Cardiac septum (tissue), 1 donor: ENCODE data around the gene AKT1S1. TPM values are rescaled to one million over a fixed set of nuclear protein-coding genes. Genes with fewer than 3 reads are reported as not detected.
"Not testable (repeated sequence)": the region's sequence is repeated elsewhere in the genome, so short reads cannot be mapped to it uniquely, and the experiment has no call there.

Experiments used
- DNase-seq: peaks from one replicate; pipeline ENCODE4 v3.0.0-alpha.2; 2020; ENCODE audit warnings: low spot score
- intact Hi-C: fragments of 100-400 bp; cut with DNase I; formaldehyde crosslinking; loops from one replicate; pipeline ENCODE4 v1.14.0; 2022
- long read RNA-seq: library from polyadenylated mRNA; unstranded; transcript quantifications from one replicate; pipeline ENCODE4 v2.0.0, GENCODE V29; 2021
- total RNA-seq: library from RNA; stranded (reverse); fragmentation: NEBNext Ultra II Directional; extraction: Animal tissue kit (Norgen Biotek cat#: 25700); gene quantifications from one replicate; pipeline ENCODE4 v1.2.1, GENCODE V29; 2021
- donor health status: DM: no; HTN: no; CAD: no.

AKT1S1 gene
- 35.8 TPM for total RNA-seq
- long read RNA-seq, transcript AKT1S1-207 (5 exons, 3,075 nt), result major isoform, 5 of 9 reads
- long read RNA-seq, partial matches to known transcripts, result 1 of 9 reads
- long read RNA-seq, other reads (novel, unspliced or antisense), result 1 of 9 reads

DNA sequence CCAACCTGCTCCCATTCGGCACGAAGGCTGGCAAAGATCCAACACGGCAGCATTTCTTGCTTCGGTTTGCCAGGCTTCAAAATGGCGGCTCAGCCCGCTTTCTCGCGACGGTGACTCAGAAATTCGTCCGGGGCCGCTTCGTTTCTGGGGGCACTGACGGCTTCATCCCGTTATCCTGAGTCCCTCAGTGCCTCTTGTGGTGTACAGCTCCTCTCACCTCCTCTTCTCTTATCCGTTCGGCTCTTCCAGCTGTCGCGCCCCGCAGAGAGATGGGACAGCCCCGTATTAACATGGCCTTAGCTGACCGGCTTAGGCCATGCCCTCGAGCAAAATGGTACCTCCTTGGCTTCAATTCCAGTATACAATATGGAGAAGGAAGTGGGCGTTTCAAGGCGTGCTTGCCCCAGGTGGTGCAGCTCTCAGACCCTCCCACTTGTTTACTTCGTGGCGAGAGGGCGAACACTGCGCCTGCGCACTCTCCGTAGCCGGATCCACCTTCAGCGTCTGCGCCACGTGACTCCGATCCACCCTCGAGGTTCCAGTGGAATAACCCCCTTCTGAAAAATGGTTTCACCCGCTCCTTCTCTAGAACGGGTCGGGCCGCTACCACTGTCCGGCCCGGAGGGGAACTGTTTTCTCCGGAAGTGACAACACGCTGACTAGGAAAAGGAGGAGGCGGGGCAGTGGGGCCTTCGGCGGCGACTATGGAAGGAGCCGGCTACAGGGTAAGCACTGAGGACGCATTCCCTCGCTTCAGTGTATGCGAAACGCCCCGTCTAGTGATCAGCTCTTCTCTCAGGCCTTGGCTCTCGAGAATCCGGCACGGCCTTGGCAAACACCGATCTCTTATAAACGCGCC, at the start of gene AKT1S1, which contains the start of gene TBC1D17:
Gene AKT1S1, minus strand, starts transcription at position 336 of the 859 bp plus-strand sequence. CDS start 4,060 bp downstream, outside the sequence.
Gene TBC1D17, plus strand, starts transcription at position 683 of the 859 bp plus-strand sequence. Its CDS starts 22 bp downstream, at position 705.
- DNase-seq, result peak; percentile 100
- intact Hi-C loops, result loop anchor here (1.0 to 10.0 kb wide), 4 partner anchors 10 to 382 kb away; partner anchors contain the start of genes AP2A1, PNKP, RPS11 and VRK3

DNA sequence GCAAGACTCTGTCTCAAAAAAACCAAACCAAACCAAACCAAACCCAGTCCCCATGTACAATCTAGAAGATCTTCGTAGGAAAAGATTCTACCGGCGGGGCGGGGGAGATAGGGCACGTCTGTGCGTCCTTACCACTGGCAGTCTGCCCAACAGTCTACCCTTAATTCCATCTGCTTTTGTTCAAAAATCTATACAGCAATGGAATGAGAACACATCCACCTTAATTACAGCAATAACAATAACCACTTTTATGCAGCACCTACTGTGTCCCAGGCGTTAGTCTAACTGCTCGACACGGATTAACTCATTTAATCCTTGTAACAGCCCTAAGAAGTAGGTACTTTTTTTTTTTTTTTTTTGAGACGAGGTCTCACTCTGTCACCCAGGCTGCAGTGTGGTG, 49.4 kb upstream of the AKT1S1 start:
- intact Hi-C loops, result no loop called here
- DNase-seq, result no peak

GRCh38 chr19:49925486-49925885, 48.3 kb upstream of the AKT1S1 start:
- intact Hi-C loops, result no loop called here
- no peak for DNase-seq

- intact Hi-C loops, DNase-seq: not testable (repeated sequence)
These were observed 47.7 kb upstream of the AKT1S1 start for GRCh38 chr19:49924881-49925210.

DNA sequence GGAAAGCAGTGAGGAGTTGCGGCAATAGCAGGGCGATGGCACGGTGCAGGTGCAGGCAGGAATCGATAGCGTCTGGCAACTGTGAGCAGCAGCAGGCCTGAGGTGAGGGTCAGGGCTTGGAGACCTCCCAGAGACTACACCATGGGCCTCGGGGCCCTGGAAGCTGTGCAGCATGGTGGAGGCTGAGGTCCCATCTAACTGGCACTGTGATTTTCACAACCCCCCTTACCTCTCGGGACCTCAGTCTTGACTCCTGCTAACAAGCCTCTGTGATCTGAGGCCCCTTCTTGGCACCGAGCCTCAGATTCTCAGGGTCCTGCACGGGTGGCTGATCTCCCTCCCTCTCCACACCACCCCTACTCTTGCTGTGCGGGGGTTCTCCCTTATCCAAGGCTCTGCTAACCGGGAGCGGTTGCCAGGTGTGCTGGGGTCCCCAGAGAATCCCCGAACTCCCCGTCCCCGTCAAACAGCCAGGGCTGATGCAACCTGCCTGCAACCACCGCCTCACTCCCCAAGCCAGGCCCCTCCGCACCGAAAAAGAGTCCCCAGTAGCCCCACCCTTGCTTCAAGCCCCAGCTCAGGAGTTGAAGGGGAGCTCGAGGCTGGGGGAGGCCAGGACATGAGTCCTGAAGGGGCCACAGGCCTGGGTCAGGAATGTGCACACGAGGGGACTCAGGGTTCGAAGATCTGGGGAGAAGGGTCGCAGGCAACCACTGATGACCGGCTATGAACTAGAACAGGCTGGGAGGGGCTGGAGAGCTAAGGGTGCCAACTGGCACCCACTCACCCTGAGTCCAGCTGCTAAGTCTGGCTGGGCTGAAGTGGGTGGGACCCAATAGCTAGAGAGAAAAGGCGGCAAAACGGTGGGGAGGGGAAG, 47.1 kb upstream of the AKT1S1 start:
- DNase-seq, result no peak
- intact Hi-C loops, result no loop called here

- DNase-seq, result no peak
- intact Hi-C loops, result no loop called here
These were observed 46.2 kb upstream of the AKT1S1 start for GRCh38 chr19:49923055-49924003.

DNA sequence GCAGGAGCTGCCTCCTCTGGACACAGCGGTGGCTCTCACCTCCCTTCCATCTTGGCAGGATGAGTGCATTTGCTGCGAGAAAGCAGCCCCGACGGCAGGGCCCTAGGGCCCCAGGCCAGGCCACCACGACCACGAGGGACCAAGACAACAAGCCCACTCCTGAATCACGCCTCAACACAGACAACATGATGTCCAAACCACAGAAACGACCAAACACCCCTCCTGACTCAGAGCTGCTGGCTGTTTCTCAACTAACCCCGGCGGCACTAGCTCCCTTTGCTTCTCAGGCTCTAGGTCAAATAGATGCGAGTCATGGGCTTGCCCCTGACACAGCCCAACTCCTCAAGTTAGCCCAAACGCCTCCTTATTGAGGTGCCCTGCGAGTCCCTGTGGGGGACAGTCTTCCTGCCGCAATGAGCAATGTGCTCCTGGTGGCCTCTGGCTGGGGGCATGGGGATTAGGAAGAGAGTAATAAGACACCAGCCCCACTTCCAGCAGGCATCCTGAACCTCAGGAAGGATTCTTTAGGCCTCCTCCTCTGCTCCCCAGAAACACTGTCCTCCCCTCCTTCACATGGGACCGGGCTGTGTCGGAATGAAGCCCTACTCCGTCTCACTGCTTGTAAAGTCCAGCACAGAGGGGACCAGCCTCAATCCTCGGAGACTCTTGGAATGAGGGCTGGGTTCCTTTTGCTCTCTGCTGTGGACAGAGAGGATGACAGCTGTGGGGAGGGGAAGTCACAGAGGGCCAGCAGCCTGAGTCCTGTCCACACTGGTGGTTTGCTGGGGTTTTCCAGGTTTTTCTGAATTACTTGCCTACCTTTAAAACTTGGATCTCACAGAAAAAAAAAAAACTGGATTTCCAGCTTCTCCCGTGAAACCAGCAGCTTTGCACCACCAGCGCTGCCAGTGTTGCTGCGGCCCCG, 45.0 kb upstream of the AKT1S1 start:
- intact Hi-C loops, result no loop called here
- no peak for DNase-seq

DNA sequence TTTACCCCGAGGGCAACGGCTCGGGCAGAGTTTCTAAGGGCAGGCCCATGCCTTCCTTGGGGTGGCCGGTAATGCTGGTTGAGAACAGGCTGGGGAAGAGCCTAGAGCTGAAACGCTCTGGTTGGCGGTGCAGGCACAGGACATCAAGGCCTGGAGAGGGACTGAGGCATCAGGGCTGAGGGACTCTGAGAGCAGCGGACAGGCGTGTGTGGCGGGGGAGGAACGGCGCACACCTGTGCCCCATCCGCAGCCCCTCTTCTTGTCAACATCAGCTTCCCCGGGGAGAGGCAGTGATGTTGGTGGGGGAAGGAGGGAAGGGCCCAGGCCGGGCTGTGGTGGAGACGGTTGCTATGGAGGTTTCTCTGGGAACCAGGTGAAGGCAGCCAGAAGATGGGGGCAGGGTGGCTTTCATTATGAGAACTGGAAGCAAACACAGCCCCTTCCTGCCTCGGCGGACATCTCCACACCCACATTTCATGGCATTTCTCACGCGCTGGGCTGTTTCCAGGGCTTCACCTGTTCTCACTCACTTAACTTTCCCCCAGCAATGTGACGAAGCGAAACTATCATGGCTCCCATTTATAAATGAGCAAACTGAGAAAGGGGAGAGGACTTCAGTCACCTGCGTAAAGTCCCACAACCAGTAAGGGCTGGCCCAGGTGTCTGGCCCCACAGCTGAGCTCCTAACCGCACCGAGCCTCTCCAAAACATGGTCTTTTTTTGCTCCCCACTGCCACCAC, 43.6 kb upstream of the AKT1S1 start:
- intact Hi-C loops, result no loop called here
- DNase-seq, result no peak

DNA sequence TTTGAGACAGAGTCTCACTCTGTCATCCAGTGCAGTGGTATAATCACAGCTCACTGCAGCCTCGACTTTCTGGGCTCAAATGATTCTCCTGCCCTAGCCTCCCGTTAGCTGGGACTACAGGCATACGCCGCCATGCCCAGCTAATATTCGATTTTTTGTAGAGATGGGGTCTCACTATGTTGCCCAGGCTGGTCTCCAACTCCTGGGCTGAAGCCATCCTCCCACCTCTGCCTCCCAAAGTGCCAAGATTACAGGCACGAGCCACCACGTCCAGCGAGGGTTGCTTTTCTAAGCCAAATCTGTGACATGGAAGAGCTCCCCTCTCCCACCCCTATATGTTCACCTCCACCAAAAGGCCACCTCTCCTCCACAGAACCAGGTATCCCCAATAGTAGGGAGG, 40.9 kb upstream of the AKT1S1 start:
- no peak for DNase-seq
- intact Hi-C loops, result no loop called here

DNA sequence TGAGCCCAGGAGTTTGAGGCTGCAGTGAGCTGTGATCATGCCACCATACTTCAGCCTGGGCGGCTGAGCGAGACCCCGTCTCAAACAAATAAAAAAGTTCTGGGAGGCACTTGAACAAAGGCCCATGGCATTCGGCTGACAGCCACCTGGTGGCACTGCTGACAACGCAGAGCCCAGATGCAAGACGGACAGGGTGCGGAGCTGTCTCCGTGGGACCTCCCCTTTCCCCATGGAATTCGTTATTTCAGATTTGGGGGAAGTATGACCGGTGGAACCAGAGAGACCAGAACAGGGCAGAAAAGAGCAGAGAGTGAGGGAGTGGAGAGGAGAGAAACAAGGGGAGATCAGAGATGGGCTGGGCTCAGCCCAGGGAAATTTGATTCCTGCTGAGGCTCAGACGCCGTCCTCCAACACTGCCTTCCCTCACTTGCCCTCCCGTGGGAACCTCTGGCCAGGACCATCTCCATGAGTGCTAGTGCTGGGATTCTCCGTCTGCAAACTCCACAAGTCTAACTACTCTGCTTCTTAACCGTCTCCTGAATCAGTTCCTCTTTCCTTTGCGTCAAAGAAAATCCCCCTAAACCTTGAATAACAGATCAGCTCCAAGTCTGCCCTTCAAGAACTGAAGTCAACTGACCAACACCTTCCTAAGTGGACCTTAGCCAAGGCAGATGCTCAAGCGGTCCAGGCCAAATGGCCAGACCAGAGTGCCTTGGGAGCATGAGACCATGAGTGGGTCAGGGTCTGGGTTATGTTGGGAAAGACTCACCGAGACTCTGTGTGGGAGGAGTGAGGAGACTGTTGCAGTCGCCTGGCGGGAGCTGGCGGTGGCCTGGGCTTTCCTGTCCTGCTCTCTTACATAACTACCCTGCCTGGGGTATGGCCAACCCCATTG, 39.9 kb upstream of the AKT1S1 start:
- intact Hi-C loops, result no loop called here
- no peak for DNase-seq

GRCh38 chr19:49915271-49915670, 38.1 kb upstream of the AKT1S1 start:
- no peak for DNase-seq
- intact Hi-C loops, result no loop called here

DNA sequence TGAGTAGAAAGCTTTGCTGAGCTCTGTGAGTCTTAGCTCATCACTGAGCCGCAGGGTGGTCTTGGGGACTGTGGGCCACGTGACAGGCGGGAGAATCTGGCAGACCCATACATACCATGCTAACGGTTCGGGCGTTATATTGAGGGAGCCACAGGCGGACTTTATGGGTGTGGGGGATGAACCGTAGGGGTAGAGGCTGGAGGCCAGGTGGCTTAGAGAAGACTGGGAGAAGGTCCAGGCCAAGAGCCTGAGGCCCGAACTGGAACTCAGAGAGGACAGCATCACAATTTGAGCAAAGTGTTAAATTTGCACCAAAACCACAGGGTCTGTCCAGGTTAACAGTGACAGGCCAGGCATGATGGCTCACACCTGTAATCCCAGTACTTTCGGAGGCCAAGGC, 36.6 kb upstream of the AKT1S1 start:
- DNase-seq, result no peak
- intact Hi-C loops, result no loop called here

- DNase-seq, result no peak
- intact Hi-C loops, result no loop called here
These were observed 36.0 kb upstream of the AKT1S1 start for GRCh38 chr19:49912965-49913685.

GRCh38 chr19:49911381-49912145, 34.4 kb upstream of the AKT1S1 start:
- DNase-seq, result no peak
- intact Hi-C loops, result no loop called here

DNA sequence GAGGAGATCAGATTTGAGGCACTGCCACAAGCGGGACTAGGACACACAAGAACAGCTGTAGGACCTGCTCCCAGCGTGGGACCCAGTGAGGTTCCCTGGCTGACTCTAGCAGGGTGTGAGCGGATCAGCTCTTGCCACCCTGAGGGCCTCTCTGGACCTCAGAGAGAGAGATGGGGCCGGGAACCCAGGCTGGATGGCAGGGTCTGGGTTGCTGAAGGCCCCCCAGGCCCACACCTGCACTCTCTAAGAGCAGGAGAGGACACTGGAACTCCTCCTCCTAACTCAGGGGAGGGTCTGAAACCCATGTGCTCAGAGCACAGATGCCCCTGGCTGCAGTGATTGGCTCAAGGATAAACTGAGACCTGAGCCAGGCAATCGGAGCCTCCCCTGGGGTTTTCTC, 33.0 kb upstream of the AKT1S1 start:
- no peak for DNase-seq
- intact Hi-C loops, result no loop called here
